CD4-positive, alpha-beta T cell treated with Interleukin-6 at 100 ng/mL for 8 hours (primary cell): ENCODE results near the gene EMP2.
"Not testable (repeated sequence)": the region's sequence is repeated elsewhere in the genome, so short reads cannot be mapped to it uniquely, and the experiment has no call there.

ENCODE experiments used
- DNase-seq: peaks from one replicate; pipeline ENCODE4 v3.0.0-alpha.2; 2020; ENCODE audit warnings: mixed read lengths, low spot score

The EMP2 gene

DNA sequence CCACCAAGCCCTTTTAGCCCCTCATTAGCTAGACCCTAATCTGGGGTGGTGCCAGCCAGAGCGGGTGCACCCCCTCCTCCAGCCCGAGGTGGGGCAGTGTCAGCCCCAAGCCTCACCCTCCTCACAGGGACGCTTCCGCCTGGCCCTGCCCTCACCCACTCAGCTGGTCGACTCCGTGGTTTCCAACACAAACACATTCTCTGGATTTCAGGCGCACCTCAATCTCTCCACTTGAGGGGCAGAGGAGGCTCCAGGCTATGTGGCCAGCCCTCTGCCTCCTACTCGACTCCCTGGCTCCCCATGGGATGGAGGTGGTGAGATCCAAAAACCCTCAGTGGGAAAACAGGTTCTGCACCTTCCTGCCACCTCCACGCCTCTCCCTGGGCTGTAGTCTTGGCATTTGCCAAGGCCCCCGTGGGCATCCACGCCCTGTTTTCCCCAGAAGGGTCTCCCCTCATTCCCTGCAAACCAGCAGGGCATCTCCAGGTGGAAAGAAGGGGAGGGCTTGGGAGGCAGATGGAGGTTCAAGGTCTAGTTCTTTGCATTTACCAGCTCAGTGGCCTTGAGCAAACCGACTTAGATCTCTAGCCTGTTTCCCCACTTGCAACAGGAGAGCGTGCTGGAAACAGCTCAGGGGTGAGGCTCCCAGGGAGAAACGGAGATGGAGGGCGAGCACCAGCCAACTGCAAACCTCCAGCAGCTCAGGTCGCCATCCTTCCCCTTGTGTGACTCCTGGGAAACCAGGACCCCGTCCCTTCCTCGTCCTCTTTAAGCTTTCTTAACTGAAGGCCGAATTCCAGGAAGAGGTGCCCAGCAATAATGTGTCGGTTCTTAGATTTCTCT is 1.7 kb downstream of the EMP2 start:
- no peak for DNase-seq

DNA sequence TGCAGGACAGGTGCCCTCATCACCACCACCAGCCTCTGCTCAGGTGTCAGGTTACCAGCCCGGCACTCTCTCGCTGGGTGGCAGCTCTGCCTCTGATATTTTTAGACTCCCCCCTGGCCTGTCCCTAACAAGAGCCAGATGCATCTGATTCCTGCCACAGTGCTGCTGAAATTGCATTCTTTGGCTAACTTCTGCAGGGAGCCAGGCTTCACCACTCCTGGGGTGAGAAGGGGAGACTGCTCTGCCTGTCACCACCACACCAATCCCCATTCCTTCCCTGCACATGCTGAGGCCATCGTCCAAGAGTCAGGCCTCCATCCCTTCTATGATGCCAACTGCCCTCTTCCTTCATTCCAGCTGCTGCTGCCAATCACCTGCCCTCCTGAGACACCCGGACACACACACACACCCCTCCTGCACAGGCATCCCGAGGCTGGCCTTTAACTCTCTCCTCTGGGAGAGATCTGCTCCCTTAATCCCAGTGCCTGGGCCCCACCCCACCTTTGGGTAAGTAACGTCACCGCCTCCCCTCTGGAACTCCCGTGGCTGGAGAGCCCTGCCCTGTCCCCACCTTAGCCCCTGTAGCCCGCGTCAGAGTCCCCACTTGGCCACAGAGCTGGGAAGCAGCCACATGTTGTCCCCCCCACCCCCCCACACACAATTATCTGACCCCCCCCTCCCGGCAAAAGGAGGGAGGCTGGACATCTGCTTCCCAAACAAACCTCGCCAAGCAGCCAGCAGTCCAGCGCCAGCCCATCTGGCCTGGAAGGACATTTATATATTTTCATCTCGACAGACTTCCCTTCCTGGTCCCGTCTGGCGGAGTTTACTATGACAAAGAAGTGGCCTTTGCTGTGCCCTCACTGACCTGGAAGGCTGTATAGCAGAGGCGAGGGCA is 2.8 kb downstream of the EMP2 start:
- DNase-seq, result no peak

DNA sequence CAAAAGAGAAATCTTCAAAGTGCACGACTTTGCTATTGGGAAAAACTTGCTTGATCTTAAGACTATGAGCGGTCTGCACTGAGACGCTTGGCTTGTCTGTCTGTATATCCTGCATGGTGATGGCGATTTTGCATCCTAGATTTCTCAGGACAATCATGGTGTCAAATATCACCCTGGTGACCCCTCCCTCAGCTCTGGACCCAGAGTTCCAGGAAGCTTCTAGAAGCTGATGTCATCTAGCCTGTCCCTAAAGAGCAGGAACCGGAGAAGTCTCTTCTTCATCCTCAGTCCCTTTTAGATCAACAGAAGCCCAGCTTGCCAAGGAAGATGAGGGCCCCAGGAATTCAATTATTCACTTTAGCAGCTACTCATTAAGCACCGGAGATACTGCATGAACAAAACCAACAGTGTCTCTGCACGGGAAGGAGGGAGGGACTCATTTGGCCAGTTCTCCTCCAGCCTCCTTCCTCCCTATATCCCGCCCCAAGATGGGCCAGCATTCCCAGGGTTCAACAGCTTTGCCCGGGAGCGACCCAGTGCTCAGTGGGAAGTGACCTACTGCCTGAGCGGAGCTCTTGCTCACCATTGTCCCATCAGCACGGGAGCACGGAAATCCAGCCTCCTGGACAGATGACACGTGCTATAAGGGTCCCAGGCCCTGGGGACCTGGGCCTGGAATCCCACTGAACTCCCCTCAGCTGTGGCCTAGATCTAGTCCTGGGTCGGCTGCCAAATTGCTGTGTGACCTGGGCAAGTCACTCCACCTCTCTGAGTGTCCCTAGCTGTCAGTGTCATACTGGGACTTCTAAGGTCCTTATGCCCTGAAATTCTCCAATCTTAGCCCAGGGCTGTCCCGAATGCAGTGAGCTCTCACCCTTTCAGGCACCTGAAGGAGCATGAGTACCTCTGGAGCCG is 3.8 kb downstream of the EMP2 start:
- no peak for DNase-seq

DNA sequence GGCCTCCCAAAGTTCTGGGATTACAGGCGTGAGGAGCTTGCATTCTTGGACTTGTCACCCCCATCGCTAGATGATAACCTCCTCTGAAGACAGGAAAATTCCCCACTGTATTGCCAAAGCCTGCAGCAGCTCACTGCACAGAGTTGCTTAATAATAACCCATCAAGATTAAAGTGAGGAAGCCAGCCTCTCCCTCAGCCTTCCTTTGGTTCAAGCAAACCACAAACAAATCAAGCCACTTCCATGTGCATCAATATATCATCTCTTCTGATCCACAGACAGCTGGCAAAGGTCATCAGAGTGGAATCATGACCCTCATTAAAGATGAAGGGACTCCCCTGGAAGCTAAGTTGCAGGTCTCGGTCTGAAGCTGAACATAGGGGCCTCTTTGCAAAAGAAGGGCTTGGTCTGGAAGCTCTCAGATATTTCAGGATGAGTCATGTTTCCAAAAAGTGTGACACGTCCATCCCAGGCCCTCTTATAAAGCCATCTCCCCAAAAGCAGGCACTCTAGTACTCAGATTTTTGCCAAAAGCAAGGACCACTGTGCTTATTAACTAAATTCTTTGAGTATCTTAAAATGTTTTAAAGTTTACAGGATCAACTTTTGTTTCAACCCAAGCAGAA is 4.8 kb downstream of the EMP2 start:
- no peak for DNase-seq

DNA sequence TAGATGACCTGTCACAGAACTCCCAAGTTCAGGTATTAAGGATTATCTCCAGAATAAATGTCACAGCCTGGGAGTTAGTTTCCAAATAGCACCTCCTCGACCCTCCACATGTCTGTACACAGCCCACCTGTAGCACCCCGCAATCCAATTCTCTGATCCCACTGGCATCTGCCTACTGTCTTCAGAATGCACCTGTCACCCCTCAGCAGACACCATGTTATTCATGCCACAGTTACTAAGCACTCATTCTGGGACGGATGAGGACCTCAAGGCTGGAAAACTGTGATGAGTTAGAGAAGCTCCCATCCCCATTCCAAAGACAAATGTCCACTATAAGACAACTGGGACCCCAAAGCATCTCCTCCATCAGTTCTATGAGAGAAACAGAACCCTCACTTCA is 7.8 kb downstream of the EMP2 start:
- no peak for DNase-seq

DNA sequence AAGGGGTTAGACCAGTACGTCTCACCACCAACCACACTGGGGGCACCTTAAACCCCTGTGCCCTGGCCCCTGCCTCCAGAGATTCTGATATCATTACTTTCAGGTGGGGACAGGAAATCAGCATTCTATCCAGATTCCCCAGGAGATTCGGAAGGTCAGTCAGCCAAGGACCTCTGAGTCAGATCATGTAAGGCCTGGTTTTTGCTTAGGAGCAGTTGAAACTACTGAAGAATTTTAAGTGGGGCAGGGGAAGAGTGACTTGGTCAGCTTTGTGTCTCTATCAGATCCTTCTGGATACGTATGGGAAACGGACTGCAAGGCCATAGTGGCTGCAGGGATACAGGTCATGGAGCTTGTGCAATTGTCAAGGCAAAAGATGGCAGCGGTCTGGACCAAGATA is 9.0 kb downstream of the EMP2 start:
- DNase-seq, result no peak

DNA sequence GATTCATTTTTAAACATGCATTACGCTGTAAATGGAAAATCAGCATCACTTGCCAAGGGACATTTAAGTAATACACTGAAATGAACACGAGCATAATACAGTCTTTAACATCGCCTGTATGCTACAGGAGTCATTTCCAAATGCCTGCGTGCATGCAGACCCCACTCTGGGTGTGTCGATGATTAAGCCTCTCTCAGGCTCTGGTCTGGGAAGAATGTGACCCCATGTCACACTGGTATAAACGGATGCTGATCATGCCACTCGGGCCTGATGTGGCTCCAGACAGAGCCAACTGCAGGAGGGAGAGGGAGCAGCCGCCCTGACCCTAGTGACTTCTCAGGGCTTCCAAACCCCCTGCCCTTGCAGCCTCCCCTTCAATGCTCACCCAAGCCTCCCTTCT is 10.8 kb downstream of the EMP2 start:
- DNase-seq, result no peak

DNA sequence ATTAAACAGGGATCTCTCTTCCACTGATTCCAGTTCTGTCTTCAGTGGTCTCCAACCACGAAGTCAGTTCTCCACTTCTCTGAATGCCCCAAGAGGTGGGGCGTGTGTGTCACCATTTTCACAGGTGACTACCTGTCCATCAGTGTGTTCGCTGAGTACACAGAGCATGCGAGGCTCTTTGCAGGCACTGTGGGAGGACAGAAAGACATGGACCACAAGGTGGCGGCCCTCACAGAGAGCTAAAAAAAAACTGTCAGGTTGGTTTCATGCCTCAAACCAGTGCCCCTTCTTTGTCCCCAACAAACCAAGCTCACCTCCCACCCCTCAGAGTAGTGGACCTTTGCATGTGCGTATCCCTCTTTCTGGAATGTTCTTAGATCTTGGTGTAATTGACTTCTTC is 13.8 kb downstream of the EMP2 start:
- no peak for DNase-seq

DNA sequence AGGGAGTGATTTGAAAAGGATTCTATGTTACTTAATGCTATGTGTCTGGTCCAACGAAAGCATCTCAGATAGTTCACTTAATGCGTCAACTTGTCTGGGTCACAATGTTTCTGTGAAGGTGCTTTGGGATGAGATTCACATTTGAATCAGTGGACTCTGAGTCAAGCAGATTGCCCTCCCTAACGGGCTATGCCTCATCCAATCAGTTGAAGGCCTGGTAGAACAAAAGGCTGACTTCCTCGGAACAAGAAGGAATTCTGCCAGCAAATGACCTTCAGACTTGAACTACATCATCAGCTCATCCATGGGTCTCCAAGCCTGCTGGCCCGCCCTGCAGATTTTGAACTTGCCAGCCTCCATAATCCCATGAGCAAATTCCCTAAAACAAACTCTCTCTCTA is 15.2 kb downstream of the EMP2 start:
- no peak for DNase-seq

DNA sequence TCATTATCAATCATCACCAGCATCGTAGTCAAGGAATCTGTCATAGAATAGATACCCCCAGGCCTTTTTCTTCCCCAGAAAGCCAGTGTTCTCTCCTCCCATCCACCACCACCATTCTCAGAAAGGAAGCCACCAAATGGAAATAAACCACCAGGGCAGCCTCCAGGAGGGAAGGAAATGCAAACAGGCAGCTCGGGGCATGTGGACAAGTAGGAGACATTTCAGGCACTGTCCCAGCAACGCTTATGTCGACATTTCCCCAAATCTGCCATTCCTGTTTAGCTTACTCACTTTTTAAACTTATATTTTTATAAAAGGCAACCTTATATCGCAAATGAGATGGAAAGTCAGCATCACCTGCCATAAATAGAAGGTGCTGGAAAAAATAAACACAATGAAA is 15.8 kb downstream of the EMP2 start:
- DNase-seq, result no peak

DNA sequence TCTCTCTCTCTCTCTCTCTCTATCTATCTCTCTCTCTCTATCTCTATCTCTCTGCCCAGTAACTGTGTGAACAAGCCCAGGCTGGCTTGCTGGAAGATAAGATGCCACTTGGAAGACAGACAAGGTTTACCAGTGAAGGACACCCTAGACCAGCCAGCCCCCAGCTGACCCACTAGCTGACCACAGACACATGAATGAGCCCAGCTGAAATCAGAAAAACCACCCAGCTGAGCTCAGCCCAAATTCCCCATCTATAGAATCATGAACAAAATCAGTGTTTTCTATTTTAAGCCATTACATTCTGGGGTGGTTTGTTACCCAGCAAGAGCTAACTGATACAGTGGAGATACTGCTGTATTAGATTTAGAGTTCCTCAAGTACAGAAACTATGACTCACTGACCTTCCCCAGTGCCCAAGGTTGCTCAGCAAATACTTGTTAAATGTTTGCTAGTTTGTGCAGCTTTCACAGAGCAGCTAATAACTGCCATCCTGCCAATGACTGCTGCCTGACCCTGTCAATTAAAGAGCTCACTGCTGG is 18.0 kb downstream of the EMP2 start:
- DNase-seq, result no peak

DNA sequence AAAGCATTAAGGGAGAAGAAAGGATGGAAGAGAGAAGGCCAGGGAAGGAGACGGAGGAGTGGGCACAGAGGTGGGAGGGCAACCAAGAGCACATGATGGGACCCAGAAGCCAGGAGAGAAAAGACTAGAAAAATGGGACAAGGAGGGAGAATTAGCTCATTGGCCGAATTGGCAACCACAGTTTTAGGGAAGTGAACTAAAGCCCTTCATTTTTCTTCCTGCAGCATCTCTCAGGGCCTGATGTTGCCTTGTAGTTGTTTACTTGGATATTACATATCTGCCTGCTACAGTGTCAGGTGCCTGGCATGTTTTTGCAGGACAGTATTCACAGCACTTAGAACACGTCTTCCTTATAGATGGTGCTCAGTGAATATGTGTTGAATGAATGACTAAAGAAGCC is 19.0 kb downstream of the EMP2 start:
- DNase-seq, result no peak

DNA sequence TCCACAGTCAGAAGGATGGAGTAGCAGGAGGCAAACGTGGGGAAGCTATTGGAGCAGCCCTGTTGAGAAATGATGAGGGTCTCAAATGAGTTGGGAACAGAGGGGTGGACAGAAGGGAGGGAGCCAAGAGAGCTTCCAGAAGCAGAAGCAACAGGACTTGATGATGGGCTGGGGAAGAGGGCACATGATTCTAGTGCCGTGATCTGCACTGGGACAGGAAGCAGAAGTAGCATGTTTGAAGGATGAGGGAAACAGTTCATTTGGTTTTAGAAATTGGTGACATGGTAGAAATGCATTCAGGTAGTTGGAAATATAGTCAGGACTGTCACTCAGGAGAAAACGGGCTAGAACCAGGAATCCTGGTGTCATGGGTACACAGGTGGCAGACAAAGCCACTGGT is 19.4 kb downstream of the EMP2 start:
- DNase-seq, result no peak

DNA sequence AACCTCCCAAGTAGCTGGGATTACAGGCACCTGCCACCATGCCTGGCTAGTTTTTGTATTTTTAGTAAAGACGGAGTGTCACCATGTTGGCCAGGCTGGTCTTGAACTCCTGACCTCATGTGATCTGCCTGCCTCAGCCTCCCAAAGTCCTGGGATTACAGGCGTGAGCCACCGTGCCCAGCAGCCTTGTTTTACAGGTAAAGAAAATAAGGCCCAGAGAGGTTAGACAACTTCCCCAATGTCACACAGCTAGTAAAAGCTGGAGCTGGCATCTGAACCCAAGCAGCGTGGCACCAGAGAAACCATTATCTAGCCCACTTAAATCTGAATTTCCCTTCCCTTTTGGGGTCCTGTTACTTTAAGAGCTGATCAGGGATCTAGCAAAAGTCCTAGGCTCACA is 20.6 kb downstream of the EMP2 start:
- not testable (repeated sequence) for DNase-seq

DNA sequence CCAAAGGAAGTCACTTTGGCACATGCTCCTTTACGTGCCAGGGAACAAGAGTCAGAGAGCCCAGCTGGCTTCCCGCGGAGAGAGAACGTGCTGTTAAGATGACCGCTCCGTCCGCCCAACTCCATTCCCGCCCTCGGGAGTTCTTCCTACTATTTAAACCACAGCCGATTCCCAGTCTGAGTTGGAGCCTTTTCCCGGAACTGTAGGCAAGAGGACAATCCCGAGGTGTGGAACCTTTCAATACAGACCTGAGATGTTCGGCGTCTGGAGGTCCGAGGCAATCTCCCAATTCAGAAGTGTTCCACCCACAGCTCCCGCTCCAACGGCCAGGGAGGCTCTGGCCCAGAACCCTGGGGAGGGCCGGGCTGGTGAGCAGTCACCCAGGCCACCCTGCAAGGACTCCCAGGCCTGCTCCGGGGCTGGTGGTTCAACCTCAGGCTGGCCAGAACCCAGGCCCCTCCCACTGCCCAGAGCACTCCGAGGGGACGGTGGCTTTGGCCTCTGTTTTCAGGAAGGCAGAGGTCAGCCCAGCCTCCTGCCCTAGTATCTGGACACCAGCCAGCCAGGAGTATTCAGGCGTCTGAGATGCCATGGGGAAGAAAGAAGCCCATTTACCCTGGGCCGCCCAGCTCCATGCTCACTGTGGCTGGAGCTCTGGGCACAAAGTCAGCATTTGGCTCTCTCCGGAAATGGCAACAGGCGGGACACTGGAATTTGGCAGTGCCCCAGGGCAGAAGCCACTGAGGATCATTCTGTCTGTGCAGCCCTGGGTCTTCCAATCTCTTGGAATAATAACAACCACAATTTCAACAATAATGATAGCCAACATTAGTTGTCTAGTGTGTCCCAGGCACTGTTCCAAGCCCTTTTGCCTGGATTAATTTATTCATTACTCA is 21.4 kb downstream of the EMP2 start:
- DNase-seq, result no peak

DNA sequence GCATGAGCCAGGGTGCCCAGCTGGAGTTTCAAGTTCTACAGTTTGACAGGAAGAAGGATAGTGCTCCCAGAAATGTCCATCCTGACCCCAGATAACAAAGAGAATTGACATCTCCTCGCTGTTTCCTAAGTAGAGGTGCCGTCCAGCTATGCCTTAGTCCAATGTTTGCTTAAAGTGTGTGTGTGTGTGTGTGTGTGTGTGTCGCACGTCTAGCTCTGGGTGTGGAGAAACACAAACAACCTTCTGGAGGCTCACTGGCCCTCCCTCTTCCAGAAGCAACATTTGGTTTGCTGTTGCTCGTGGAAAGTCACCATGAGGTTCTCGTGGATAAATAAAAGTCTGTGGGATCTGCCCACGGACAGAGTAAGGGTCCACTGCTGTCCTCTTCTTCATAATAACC is 22.1 kb downstream of the EMP2 start:
- DNase-seq, result no peak

DNA sequence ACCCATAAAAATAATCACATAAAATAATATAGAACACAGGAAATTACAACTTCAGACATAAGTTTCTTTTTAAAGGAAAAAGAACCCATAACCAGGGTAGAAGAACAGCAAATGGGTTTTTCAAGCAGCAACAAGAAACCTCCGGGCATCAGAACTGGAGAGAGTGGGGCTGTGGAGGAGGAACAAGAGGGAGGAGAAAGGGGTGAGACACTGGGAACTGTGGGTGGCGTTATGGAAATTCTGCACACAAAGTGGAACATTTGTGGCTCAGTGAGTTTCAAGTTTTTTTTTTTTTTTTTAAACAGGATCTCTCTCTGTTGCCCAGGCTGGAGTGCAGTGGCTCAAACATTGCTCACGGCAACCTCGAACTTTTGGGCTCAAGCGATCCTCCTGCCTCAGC is 22.6 kb downstream of the EMP2 start:
- no peak for DNase-seq

DNA sequence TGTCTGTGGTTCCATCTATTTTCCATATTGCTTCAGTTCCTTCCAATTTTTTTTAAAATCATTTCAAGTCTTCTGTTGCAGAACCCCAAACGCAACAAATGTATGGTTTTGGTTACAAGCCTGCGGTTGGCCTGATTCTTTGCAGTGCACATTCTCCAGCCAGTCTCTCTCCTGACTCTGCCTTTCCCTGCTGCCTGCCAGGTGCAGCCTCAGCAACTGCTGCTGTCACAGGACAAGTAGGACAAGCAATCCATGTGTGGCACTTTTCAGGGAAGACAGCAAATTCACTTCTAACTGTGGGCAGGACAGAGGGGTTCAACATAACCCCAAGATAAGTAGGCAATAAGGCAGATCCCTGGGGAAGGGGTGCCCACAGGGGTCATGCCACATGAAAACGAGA is 24.2 kb downstream of the EMP2 start:
- no peak for DNase-seq

DNA sequence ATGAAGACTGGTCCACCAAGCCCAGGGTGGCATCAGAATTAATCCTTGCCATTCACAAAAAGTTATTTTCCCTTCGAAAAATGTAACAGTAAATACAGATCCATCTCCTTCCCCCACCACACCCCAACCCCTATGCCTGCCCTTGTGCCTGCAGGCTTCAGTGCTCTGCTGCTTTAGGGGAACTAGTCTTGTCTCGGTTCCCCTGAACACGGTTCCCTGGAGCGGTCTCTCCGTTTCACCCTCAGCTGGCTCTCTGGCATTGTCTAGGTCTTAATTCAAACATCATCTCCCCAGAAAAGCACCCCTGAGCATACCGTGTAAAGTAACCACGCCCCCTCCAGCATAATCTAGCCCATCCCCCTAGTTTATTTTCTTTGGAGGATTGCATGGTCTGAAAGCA is 25.8 kb downstream of the EMP2 start:
- no peak for DNase-seq

DNA sequence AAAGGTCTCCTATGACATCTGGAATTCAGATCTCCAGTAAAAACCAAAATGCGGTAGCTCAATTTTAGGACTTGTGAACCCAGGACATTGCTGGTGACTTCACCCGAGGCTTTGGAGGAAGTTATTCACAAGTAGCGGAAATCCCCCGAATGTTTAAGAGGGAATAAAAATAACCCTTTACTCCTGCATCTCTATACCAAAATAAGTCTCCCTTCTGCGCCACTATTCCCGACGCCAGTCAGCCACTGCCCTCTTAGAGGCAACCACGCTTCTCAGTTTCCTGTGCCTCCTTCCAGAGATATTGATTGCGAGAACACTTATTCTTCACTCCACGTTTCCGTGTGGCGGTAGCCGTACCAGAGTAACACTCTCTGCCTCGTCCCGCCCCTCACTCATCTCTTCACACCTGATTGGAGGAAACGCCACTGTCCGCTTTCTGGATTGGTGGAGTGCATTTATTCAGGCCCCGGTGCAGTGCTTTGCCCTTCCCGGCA is 27.4 kb downstream of the EMP2 start:
- DNase-seq, result peak; percentile 41
